Loucy (cell line): ENCODE results near the gene CSAG1.
"Not testable (repeated sequence)": the region's sequence is repeated elsewhere in the genome, so short reads cannot be mapped to it uniquely, and the experiment has no call there.

Experiments
- H2AFZ ChIP-seq: fragments of 200-600 bp; sonication (generic); 2 replicates; pipeline ENCODE4 v1.6.0; 2016; ENCODE audit warnings: antibody characterized with exemption, mild to moderate bottlenecking, low read length, moderate library complexity
- H3F3A ChIP-seq: fragments of 200-600 bp; 2 replicates; pipeline ENCODE4 v1.6.0; 2016; ENCODE audit warnings: antibody characterized with exemption, low read depth, mild to moderate bottlenecking
- H3K27me3 ChIP-seq: fragments of 200-600 bp; sonication (generic); 2 replicates; pipeline ENCODE4 v1.6.1; 2014; ENCODE audit warnings: low read length, mild to moderate bottlenecking; ENCODE audit not compliant: insufficient read depth, poor library complexity, severe bottlenecking
- H3K36me3 ChIP-seq: fragments of 200-600 bp; sonication (generic); 2 replicates; pipeline ENCODE4 v1.6.1; 2016; ENCODE audit warnings: low read length; ENCODE audit not compliant: insufficient read depth
- H3K4me1 ChIP-seq: fragments of 200-600 bp; sonication (generic); 2 replicates; pipeline ENCODE4 v1.5.1; 2014; ENCODE audit warnings: low read length, mild to moderate bottlenecking; ENCODE audit not compliant: insufficient read depth, poor library complexity, severe bottlenecking
- H3K4me2 ChIP-seq: fragments of 200-600 bp; sonication (generic); 2 replicates; pipeline ENCODE4 v1.6.0; 2014; ENCODE audit warnings: antibody characterized with exemption, low read length, low read depth, mild to moderate bottlenecking; ENCODE audit not compliant: poor library complexity, severe bottlenecking
- H3K4me3 ChIP-seq: fragments of 200-600 bp; sonication (generic); 2 replicates; pipeline ENCODE4 v1.5.1; 2014; ENCODE audit warnings: low read length, mild to moderate bottlenecking, mixed read lengths; ENCODE audit not compliant: poor library complexity, severe bottlenecking
- H3K79me2 ChIP-seq: fragments of 200-600 bp; sonication (generic); 2 replicates; pipeline ENCODE4 v1.6.1; 2014; ENCODE audit warnings: low read length; ENCODE audit not compliant: insufficient read depth
- H3K9ac ChIP-seq: fragments of 200-600 bp; sonication (generic); 2 replicates; pipeline ENCODE4 v1.6.0; 2014; ENCODE audit warnings: mild to moderate bottlenecking, low read depth, low read length, moderate library complexity; ENCODE audit not compliant: poor library complexity, severe bottlenecking
- H3K9me2 ChIP-seq: fragments of 200-600 bp; sonication (generic); replicated peaks from 2 replicates; pipeline ENCODE4 v1.6.1; 2016; ENCODE audit warnings: low read depth, low read length, mixed read lengths
- H3K9me3 ChIP-seq: fragments of 200-600 bp; sonication (generic); 2 replicates; pipeline ENCODE4 v1.6.1; 2014; ENCODE audit warnings: mild to moderate bottlenecking, antibody characterized with exemption, low read length, low read depth; ENCODE audit not compliant: insufficient read depth
- H4K20me1 ChIP-seq: fragments of 200-600 bp; sonication (generic); 2 replicates; pipeline ENCODE4 v1.6.0; 2014; ENCODE audit warnings: antibody characterized with exemption, low read length, mild to moderate bottlenecking; ENCODE audit not compliant: insufficient read depth, poor library complexity, severe bottlenecking
- EZH2phosphoT487 ChIP-seq: fragments of 200-600 bp; IDR thresholded peaks from 2 replicates; pipeline ENCODE4 v1.6.1; 2018; ENCODE audit warnings: antibody characterized with exemption, mild to moderate bottlenecking, moderate library complexity, borderline replicate concordance
- TF ChIP-seq, protein P1 (sequence below): fragments of 200-600 bp; sonication (generic); conservative IDR thresholded peaks from 2 replicates; pipeline ENCODE4 v1.5.1; 2014; ENCODE audit warnings: mild to moderate bottlenecking, antibody characterized with exemption, low read length

CSAG1 gene

DNA sequence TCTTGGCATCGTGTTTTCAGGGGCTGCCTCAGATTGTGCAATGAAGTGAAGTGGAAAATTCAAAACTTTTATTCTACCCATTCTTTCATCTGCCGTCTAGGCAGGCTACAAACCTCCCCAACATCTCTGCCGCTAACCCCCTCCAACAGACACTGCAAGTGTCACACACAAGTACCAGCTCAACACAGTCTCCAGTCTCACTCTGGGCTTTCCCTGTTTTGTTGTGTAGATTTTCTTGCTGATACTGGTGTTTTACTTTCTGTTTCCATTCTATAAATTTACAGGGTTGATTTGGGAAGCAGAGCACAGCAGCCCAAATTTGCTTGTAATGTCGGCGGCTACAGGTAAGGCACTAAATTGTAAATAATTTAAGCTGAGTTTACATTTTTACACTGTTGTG is 21.4 kb upstream of the CSAG1 start:
- H3K79me2 ChIP-seq, H3F3A ChIP-seq, H3K9me3 ChIP-seq, H3K9ac ChIP-seq, H3K4me3 ChIP-seq, H3K27me3 ChIP-seq, H2AFZ ChIP-seq, H3K4me1 ChIP-seq, H3K4me2 ChIP-seq, H3K36me3 ChIP-seq, H4K20me1 ChIP-seq, H3K9me2 ChIP-seq: not testable (repeated sequence)

DNA sequence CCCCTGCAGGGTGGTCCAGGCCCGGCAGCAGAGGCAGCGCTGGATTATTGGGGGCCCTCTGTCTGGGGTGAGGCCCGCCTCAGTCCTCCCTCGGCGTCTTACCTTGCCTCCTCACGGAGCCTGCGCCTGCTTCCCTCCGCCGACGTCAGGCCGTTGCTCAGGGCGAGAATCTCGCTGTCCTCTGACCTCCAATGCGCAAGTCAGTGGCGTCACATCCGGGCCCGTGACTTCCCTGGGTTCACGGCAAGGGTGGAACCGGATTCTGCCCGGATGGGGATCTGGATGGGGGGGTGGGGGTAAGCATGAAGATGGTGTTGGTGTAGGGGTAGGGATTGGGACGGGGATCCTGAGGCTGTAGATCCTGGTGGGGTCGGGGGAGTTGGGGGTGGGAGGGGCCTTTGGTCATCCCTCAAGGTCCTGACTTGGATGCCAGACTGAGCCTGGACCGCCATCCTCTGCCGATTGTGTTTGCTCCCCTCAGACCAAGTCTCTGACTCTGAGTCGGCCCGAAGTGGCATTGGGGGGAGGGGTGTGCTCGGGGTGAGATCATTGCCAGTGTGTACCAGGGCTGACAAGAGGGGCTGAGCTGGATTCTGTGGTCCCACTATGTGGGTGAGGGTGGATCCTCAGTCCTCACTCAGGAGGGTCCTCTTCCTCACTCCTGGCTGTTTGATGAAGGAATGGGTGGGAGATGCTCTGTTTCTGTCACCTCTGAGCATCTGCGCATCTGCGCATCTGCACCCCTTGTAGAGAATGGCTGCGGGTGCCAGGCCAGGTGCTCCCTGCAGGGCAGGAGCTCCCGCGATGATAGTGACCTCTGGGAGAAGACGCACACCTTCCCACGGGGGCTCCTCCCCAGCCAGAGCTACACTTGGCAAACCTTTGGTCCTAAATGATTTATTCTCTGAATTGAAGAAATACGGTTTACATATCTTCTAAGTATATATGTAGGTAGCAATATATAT is 20.4 kb upstream of the CSAG1 start, which contains the start of gene MAGEA2:
Gene MAGEA2, minus strand, starts transcription at position 157 of the 965 bp plus-strand sequence. CDS start 2,479 bp downstream, outside the sequence.
- H3K9me2 ChIP-seq, H3K4me1 ChIP-seq, H3K4me2 ChIP-seq, H3K27me3 ChIP-seq, H3K79me2 ChIP-seq, H3K9me3 ChIP-seq, H3K9ac ChIP-seq, H4K20me1 ChIP-seq, H3K36me3 ChIP-seq, H3K4me3 ChIP-seq, H3F3A ChIP-seq, H2AFZ ChIP-seq: not testable (repeated sequence)

DNA sequence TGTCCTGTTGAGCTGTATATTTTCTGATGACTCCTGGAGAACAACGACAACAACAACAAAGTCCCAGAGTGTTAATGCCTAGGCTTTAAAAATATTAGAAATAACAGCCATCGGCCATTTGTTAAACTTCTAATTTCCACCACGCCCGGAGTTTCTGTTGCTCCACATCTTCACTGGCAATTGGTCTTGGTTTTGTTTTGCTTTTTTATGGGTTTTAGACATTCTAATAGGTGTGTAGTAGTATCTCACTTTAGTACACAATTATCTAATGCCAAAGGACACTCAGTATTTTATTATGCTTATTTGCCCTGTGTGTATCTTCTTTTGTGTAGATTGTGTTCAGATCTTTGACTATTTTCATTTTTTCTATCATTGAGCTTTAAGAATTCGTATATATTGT is 5.0 kb upstream of the CSAG1 start:
- Histone ChIP-seq H3K9ac (no peak overlapping the region), H3K4me1 (no peaks in the 10 kb centered on the region), H3K79me2 (no peaks in the 10 kb centered on the region), H2AFZ (no peak overlapping the region), H3K4me3 (no peak overlapping the region), H3F3A (no peaks in the 10 kb centered on the region), H3K9me3 (no peaks in the 10 kb centered on the region), H3K27me3 (no peaks in the 10 kb centered on the region), H4K20me1 (no peaks in the 10 kb centered on the region), H3K9me2 (no peaks in the 10 kb centered on the region), H3K4me2 (no peak overlapping the region), H3K36me3 (no peaks in the 10 kb centered on the region)
- TF ChIP-seq, protein P1, sequence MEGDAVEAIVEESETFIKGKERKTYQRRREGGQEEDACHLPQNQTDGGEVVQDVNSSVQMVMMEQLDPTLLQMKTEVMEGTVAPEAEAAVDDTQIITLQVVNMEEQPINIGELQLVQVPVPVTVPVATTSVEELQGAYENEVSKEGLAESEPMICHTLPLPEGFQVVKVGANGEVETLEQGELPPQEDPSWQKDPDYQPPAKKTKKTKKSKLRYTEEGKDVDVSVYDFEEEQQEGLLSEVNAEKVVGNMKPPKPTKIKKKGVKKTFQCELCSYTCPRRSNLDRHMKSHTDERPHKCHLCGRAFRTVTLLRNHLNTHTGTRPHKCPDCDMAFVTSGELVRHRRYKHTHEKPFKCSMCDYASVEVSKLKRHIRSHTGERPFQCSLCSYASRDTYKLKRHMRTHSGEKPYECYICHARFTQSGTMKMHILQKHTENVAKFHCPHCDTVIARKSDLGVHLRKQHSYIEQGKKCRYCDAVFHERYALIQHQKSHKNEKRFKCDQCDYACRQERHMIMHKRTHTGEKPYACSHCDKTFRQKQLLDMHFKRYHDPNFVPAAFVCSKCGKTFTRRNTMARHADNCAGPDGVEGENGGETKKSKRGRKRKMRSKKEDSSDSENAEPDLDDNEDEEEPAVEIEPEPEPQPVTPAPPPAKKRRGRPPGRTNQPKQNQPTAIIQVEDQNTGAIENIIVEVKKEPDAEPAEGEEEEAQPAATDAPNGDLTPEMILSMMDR: no peak
- TF ChIP-seq EZH2phosphoT487: no peak

DNA sequence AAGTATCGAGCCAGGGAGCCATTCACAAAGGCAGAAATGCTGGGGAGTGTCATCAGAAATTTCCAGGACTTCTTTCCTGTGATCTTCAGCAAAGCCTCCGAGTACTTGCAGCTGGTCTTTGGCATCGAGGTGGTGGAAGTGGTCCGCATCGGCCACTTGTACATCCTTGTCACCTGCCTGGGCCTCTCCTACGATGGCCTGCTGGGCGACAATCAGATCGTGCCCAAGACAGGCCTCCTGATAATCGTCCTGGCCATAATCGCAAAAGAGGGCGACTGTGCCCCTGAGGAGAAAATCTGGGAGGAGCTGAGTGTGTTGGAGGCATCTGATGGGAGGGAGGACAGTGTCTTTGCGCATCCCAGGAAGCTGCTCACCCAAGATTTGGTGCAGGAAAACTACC is 3.0 kb upstream of the CSAG1 start:
- not testable (repeated sequence) for H3K9me2 ChIP-seq, H3K4me1 ChIP-seq, H3K9me3 ChIP-seq, H3K4me3 ChIP-seq, H2AFZ ChIP-seq, H4K20me1 ChIP-seq, H3K9ac ChIP-seq, H3K27me3 ChIP-seq, H3K79me2 ChIP-seq, H3K36me3 ChIP-seq, H3K4me2 ChIP-seq, H3F3A ChIP-seq
